SH-SY5Y (cell line): ENCODE results near the gene DIRAS1.

ENCODE experiments used
- GATA2 ChIP-seq: IDR thresholded peaks from 2 replicates; pipeline ENCODE4 v1.6.1; 2011; ENCODE audit warnings: mild to moderate bottlenecking, low read depth, low read length
- GATA3 ChIP-seq: IDR thresholded peaks from 2 replicates; pipeline ENCODE4 v1.6.1; 2011; ENCODE audit warnings: low read depth, mild to moderate bottlenecking, low read length, moderate library complexity

Gene DIRAS1

DNA sequence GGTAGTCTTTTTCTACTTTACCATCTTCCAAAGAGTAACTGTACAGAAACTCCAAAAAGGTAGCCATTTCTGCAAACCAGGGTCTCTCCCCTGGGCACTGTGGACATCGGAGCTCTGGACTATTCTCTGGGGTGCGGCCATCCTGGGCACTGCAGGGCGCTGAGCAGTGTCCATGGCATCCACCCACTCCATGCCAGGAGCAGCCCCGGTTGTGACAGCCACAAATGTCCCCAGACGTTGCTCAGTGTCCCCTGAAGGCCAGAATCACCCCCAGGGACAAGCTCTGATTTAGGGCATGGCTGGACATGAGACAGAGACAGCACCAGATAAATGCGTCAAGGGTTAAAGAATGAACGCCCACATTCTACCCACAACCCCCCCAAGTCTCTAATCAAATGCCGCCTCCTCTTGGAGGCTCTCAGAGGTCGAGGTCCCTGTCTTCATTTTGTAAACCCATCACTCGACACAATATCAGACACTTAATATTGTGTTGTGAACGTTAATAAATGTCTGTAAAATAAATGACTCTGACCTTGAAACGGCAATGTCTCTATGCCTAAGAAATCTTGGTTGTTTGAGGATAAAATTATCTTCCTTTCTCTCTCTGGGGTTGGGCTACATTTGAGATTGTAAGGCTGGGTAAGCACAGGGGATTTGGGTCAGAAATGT, 27.5 kb downstream of the DIRAS1 start:
- no peak for TF ChIP-seq GATA3
- TF ChIP-seq GATA2, result no peak

DNA sequence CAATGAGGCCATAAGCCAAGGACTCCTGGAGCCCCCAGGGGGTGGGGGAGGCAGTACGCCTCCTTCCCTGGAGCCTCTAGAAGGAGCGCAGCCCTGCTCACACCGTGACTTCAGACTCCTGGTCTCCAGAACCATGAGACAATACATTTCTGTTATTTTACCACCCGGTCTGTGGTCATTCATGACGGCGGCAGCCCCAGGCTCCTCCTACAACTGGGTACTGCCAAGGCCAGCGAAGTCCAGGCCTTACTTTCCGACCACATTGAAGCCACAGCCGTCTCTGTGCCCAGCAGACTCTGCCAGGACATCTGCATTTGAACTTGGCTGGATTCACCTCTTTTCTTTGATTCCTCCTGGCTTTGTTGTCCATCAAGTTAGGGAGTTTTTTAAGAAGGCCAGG, 29.2 kb downstream of the DIRAS1 start:
- no peak for TF ChIP-seq GATA3
- TF ChIP-seq GATA2, result no peak

DNA sequence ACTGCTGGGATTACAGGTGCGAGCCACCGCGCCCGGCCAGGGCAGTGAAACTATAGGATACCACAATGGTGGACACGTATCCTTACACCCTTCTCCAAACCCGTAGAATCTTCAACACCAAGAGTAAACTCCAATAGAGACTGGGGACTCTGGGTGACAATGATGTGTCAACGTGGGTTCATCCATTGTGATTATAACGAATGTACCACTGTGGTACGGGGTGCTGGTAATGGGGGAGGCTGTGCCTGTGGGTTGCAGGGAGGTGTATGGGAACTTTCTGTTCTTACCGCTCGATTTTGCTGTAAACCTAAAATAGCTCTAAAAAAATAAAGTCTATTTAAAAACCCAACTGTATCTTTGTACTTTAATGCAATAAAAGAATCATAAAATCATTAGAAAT, 30.3 kb downstream of the DIRAS1 start:
- TF ChIP-seq GATA2, result no peak
- TF ChIP-seq GATA3, result no peak

GRCh38 chr19:2686360-2686759, 34.8 kb downstream of the DIRAS1 start:
- TF ChIP-seq GATA2 (no peak), GATA3 (no peak)

DNA sequence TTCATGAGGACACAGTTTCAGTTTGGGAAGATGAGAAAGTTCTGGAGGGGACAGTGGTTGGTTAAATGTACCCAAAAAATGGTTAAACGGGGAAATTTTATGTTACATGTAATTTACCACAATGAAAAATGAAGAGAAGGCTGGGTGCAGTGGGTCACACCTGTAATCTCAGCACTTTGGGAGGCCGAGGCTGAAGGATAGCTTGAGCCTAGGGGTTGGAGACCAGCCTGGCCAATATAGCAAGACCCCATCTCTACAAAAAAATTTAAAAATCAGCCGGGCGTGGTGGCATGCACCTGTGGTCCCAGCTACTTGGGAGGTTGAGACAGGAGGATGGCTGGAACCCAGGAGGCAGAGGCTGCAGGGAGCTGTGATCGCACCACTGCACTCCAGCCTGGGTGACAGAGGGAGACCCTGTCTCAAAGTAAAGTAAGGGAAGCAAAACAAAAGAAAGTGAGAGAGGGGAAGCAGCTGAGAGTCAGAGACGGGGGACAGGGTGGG, 35.9 kb downstream of the DIRAS1 start:
- TF ChIP-seq GATA2 (no peak), GATA3 (no peak)

GRCh38 chr19:2683430-2684003, 37.7 kb downstream of the DIRAS1 start:
- TF ChIP-seq GATA3 (no peak), GATA2 (no peak)

DNA sequence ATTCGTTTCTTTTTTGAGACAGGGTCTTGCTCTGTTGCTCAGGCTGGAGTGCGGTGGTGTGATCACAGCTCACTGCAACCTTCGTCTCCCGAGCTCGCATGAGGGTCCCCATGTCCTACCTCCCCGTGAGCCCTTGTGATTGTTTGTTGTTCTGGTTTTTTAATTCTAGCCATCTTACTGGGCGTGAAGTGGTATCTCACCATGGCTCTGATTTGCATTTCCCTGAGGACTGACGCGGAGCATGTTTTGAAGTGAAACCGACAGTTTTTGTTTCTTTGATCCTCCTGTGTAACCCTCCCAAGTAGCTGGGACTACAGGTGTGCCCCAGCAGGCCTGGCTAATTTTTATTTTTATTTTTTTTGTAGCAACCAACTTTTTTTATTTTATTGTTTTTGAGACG, 40.4 kb downstream of the DIRAS1 start:
- TF ChIP-seq GATA3, result no peak
- no peak for TF ChIP-seq GATA2

DNA sequence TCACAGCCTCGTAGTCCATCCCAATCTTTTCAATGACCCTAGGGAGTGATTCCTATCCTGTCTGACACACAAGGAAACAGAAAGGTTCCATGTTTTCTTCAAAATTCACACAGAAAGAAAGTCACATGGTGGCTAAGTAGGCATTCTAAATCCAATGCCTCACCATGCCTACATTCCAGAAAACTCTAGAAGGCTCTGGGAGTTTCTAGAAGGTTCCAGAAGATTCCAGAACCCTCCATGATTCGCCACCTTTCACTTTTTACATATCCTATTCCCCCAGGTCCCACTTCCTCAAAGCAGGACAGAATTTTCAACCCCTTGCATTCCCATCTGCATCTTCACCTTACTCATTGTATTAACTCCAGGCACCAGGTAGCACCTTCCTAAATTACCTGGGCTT, 41.7 kb downstream of the DIRAS1 start:
- TF ChIP-seq GATA2, result no peak
- no peak for TF ChIP-seq GATA3

DNA sequence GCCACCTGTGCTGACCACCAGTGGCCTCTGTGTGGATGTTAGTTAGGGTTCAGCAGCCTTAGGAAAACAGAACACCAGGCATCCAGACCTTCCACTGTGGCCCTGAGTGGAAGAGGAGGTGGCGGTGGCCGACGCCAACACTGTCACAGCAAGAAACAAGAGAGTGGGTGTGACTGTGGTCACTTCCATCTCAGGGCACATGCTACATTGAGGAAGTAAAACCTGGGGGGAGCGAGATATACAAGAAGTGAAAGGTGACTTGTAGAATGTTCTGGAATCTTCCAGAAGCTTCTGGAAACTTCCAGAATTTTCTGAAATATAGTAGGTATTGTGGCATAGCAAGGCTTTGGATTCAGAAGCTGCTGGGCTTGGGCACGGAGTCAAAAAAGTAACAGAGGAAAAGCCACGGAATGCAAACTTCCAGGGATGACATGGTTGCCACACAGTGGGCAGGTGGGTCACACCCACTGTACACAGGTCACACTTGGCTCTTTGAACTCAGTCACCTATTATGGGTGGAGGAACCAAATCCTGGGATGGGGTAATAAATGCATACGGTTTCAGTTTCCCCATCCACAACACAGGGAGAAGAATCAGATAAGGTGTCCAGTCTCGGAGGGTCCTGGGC, 43.0 kb downstream of the DIRAS1 start:
- no peak for TF ChIP-seq GATA2
- TF ChIP-seq GATA3, result no peak

- no peak for TF ChIP-seq GATA3
- TF ChIP-seq GATA2, result no peak
Measured at GRCh38 chr19:2676823-2677222, 44.3 kb downstream of the DIRAS1 start.

- no peak for TF ChIP-seq GATA2
Measured at GRCh38 chr19:2675892-2676291, 45.3 kb downstream of the DIRAS1 start.

DNA sequence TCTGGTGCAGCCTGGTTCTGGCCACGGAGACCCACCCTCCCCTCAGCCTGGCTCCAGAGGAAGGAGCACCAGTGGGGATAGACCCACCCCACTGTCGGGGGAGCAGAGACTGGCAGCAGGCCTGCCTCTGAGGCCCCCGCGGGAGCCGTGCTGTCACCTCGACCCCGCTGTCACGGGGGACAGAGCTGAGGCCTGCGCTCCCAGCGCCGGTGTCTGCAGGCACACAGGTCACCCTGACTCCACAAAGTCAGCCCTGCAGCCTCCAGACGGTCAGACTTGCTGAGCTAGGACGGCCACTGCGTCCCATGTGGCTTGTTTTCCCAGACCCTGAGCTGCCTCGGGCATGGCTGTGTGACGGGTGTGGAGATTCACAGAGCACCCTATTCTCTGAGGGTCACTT, 51.0 kb downstream of the DIRAS1 start:
- no peak for TF ChIP-seq GATA3
- no peak for TF ChIP-seq GATA2

- no peak for TF ChIP-seq GATA3
- no peak for TF ChIP-seq GATA2
Measured at GRCh38 chr19:2668175-2668763, 52.9 kb downstream of the DIRAS1 start.

DNA sequence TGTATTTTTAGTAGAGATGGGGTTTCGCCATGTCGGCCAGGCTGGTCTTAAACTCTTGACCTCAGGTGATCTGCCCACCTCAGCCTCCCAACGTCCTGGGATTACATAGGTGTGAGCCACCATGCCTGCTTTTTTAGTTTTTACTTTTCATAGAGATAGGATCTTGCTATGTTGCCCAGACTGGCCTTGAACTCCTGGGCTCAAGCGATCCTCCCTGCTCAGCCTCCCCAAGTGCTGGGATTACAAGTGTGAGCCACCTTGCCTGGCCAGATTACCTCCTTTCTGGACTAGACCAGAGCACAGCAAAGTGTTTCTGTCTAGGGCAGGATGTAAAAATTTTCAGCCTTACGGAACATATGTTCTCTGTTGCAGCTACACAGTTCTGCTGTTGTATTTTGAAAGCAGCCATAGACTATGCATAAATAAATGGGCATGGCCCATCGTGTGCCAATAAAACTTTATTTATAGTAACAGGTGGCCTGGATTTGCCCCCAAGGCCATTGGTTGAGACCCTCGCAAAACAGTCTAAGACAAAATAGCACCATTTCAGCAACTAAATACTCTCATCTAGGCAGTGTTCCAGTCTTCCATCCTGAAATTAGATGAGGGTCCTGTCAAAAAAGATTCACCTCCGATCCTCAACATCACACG, 54.7 kb downstream of the DIRAS1 start:
- no peak for TF ChIP-seq GATA2
- TF ChIP-seq GATA3, result no peak
